C4-2B (cell line): ENCODE data around the gene TRAF2.

Experiments used
- ZFX ChIP-seq: fragments of 450-650 bp; IDR thresholded peaks from 2 replicates; pipeline ENCODE4 v1.6.1; 2017
- TF ChIP-seq, protein P1 (sequence below): fragments of 450-650 bp; conservative IDR thresholded peaks from 2 replicates; pipeline ENCODE4 v1.5.1; 2017; ENCODE audit warnings: mild to moderate bottlenecking

- TF ChIP-seq, protein P1, sequence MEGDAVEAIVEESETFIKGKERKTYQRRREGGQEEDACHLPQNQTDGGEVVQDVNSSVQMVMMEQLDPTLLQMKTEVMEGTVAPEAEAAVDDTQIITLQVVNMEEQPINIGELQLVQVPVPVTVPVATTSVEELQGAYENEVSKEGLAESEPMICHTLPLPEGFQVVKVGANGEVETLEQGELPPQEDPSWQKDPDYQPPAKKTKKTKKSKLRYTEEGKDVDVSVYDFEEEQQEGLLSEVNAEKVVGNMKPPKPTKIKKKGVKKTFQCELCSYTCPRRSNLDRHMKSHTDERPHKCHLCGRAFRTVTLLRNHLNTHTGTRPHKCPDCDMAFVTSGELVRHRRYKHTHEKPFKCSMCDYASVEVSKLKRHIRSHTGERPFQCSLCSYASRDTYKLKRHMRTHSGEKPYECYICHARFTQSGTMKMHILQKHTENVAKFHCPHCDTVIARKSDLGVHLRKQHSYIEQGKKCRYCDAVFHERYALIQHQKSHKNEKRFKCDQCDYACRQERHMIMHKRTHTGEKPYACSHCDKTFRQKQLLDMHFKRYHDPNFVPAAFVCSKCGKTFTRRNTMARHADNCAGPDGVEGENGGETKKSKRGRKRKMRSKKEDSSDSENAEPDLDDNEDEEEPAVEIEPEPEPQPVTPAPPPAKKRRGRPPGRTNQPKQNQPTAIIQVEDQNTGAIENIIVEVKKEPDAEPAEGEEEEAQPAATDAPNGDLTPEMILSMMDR = no peak
- no peak for TF ChIP-seq ZFX
Measured at GRCh38 chr9:136922540-136922939, 36.2 kb downstream of the TRAF2 start.
